ENCODE results near the gene PALLD. TPM values are rescaled to one million over a fixed set of nuclear protein-coding genes. Genes with fewer than 3 reads are reported as not detected.

Gene PALLD
- total and polyA plus RNA-seq, 2 of the 13 experiments (the other 11 are each of a cell fraction or from before 2014, with no cell fraction given) = 0.50 to 1.5 TPM

DNA sequence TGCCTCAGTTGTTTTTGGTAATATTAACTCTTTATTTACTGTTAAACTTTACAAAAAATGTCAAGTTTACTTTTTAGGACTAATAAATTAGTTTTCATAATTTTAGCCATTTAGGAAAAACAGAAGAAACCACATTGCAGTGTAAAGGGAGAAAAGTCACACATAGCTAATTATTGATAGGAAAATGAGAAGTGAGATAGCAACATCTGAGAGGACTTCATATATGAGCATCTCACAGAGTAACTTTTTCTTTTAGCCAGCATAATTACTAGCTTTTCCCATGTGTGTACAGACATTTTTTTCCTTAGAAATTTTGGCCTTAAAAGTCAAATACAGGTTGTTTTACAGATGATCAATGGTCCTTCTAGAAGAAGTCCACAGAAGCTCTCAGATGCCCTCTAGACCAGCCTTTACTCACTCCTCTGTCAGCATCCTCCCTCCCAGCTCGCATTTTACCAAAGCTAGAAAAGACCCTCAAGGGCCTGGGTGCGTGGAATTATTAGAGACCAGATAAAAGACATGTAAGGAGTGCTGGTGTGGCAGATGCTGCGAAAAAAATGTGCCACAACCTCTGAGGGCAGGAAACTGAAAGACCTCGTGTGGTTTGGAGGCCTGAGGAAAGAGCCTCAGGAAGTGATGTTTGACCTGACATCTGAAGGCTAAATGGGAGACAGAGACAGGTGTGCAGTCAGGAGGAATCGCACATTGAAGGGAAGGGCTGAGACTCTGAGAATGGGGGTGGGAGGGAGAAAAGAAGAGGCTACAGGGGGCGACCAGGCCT is 356.3 kb downstream of the PALLD start:
- intact Hi-C loops (cut with micrococcal nuclease; ENCODE audit: unreplicated experiment) (no loop called here), in situ Hi-C loops (cut with HindIII; ENCODE audit: extremely low pct_ligation_motif_present, low pct_unique_long_range_greater_than_20kb) (no loop called here)
- ChIA-PET POLR2A (no interaction called here), CTCF (ENCODE audit: low intra/inter-chr PET ratio, low total read pairs) (no interaction called here)
- no peak overlapping the region for H3K27ac ChIP-seq (ENCODE audit: extremely low read length, insufficient read depth, low read length)
- no peaks in the 10 kb centered on the region for H3K9me3 ChIP-seq (ENCODE audit: low read length)
- H3K79me2 ChIP-seq (ENCODE audit: insufficient read depth, low read length) = no peaks in the 10 kb centered on the region
- ATAC-seq = no peak
- H4K20me1 ChIP-seq (ENCODE audit: insufficient read depth, low read length) = no peaks in the 10 kb centered on the region
- no peak for DNase-seq (ENCODE audit: low spot score)
- FAIRE-seq = no peak
- no peak overlapping the region for H3K4me3 ChIP-seq (replicated peaks in 1 of 3; ENCODE audit: insufficient read depth in 1 of 3, low read depth in 2 of 3, low read length in 3 of 3)
- H3K4me2 ChIP-seq (ENCODE audit: low read depth, low read length) = no peak overlapping the region
- no peaks in the 10 kb centered on the region for H3K27me3 ChIP-seq (ENCODE audit: control insufficient read depth in 1 of 2, insufficient read depth in 2 of 2, low read length in 2 of 2)
- no peak overlapping the region for H3K9ac ChIP-seq (ENCODE audit: insufficient read depth, low read depth, low read length)
- H3K4me1 ChIP-seq (ENCODE audit: insufficient read depth, low read length) = no peaks in the 10 kb centered on the region
- BruUV-seq (replicated peaks) = no TSS peak
- no peak overlapping the region for H2AFZ ChIP-seq (ENCODE audit: low read length)
- H3K36me3 ChIP-seq (replicated peaks in 1 of 2; ENCODE audit: control insufficient read depth in 1 of 2, insufficient read depth in 2 of 2, low read length in 2 of 2) = no peaks in the 10 kb centered on the region
- WGBS (ENCODE audit: low lambda C conversion rate) = 62% methylated on average over 6 of the region's 6 CpGs
- no peak for TF ChIP-seq KLF16 (CRISPR knock-in tag; IDR thresholded peaks at IDR 0.05)
- no peak for TF ChIP-seq NR0B2 (CRISPR knock-in tag; IDR thresholded peaks at IDR 0.05)
- TF ChIP-seq PPARG (CRISPR knock-in tag; conservative IDR thresholded peaks at IDR 0.05) = no peak
- TF ChIP-seq, protein P1, sequence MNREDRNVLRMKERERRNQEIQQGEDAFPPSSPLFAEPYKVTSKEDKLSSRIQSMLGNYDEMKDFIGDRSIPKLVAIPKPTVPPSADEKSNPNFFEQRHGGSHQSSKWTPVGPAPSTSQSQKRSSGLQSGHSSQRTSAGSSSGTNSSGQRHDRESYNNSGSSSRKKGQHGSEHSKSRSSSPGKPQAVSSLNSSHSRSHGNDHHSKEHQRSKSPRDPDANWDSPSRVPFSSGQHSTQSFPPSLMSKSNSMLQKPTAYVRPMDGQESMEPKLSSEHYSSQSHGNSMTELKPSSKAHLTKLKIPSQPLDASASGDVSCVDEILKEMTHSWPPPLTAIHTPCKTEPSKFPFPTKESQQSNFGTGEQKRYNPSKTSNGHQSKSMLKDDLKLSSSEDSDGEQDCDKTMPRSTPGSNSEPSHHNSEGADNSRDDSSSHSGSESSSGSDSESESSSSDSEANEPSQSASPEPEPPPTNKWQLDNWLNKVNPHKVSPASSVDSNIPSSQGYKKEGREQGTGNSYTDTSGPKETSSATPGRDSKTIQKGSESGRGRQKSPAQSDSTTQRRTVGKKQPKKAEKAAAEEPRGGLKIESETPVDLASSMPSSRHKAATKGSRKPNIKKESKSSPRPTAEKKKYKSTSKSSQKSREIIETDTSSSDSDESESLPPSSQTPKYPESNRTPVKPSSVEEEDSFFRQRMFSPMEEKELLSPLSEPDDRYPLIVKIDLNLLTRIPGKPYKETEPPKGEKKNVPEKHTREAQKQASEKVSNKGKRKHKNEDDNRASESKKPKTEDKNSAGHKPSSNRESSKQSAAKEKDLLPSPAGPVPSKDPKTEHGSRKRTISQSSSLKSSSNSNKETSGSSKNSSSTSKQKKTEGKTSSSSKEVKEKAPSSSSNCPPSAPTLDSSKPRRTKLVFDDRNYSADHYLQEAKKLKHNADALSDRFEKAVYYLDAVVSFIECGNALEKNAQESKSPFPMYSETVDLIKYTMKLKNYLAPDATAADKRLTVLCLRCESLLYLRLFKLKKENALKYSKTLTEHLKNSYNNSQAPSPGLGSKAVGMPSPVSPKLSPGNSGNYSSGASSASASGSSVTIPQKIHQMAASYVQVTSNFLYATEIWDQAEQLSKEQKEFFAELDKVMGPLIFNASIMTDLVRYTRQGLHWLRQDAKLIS (CRISPR knock-in tag; IDR thresholded peaks at IDR 0.05) = no peak
- no peak for TF ChIP-seq ZSCAN25 (CRISPR knock-in tag; IDR thresholded peaks at IDR 0.05)
- no peak for TF ChIP-seq EP300 (IDR thresholded peaks at IDR 0.05; ENCODE audit: low read depth in 2 of 2, low read length in 2 of 2)
- no peak for TF ChIP-seq EP300 (CRISPR knock-in tag; IDR thresholded peaks at IDR 0.05; ENCODE audit: borderline replicate concordance)
- no peak for TF ChIP-seq SNAPC2 (CRISPR knock-in tag; IDR thresholded peaks at IDR 0.05)
- no peak for TF ChIP-seq CHD4 (IDR thresholded peaks at IDR 0.05; ENCODE audit: borderline replicate concordance, low read length)
- TF ChIP-seq TCF12 (IDR thresholded peaks at IDR 0.05) = no peak
- TF ChIP-seq TCF12 (CRISPR knock-in tag; IDR thresholded peaks at IDR 0.05) = no peak
- no peak for TF ChIP-seq ZNF773 (CRISPR knock-in tag; IDR thresholded peaks at IDR 0.05; ENCODE audit: borderline replicate concordance)
- no peak for TF ChIP-seq ZNF329 (CRISPR knock-in tag; IDR thresholded peaks at IDR 0.05; ENCODE audit: low read depth)
- TF ChIP-seq MLX (CRISPR knock-in tag; IDR thresholded peaks at IDR 0.05) = no peak
- TF ChIP-seq, protein P2, sequence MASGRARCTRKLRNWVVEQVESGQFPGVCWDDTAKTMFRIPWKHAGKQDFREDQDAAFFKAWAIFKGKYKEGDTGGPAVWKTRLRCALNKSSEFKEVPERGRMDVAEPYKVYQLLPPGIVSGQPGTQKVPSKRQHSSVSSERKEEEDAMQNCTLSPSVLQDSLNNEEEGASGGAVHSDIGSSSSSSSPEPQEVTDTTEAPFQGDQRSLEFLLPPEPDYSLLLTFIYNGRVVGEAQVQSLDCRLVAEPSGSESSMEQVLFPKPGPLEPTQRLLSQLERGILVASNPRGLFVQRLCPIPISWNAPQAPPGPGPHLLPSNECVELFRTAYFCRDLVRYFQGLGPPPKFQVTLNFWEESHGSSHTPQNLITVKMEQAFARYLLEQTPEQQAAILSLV (CRISPR knock-in tag; IDR thresholded peaks at IDR 0.05; ENCODE audit: borderline replicate concordance) = no peak
- TF ChIP-seq, protein P3, sequence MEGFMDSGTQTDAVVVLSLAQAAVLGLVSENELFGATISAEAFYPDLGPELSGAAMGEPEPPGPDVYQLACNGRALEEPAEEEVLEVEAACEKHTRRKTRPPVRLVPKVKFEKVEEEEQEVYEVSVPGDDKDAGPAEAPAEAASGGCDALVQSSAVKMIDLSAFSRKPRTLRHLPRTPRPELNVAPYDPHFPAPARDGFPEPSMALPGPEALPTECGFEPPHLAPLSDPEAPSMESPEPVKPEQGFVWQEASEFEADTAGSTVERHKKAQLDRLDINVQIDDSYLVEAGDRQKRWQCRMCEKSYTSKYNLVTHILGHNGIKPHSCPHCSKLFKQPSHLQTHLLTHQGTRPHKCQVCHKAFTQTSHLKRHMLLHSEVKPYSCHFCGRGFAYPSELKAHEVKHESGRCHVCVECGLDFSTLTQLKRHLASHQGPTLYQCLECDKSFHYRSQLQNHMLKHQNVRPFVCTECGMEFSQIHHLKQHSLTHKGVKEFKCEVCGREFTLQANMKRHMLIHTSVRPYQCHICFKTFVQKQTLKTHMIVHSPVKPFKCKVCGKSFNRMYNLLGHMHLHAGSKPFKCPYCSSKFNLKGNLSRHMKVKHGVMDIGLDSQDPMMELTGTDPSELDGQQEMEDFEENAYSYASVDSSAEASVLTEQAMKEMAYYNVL (CRISPR knock-in tag; IDR thresholded peaks at IDR 0.05; ENCODE audit: borderline replicate concordance) = no peak
